GM23338 (cell line): ENCODE results near the gene ST7L. TPM values are rescaled to one million over a fixed set of nuclear protein-coding genes. Genes with fewer than 3 reads are reported as not detected.

Experiments
- ATAC-seq: fragments of 200-7000 bp; cut with Tn5 transposase; 3 replicates; pipeline ENCODE4 v1.9.1; 2020
- DNase-seq: peaks from one replicate; pipeline ENCODE4 v3.0.0-alpha.2; 2015; ENCODE audit warnings: low spot score
- H2AFZ ChIP-seq: fragments of 200-600 bp; sonication (generic); 2 replicates; pipeline ENCODE4 v1.8.0; 2016; ENCODE audit warnings: antibody characterized with exemption, mild to moderate bottlenecking, moderate library complexity
- H3F3A ChIP-seq: fragments of 200-600 bp; sonication (generic); replicated peaks from 2 replicates; pipeline ENCODE4 v1.8.0; 2017; ENCODE audit warnings: antibody characterized with exemption, mixed run types, low read depth
- H3K27ac ChIP-seq: fragments of 200-600 bp; sonication (generic); 2 replicates; pipeline ENCODE4 v1.6.1; 2016; ENCODE audit warnings: low read depth
- H3K27me3 ChIP-seq: fragments of 200-600 bp; sonication (generic); 2 replicates; pipeline ENCODE4 v1.8.0; 2016; ENCODE audit warnings: mild to moderate bottlenecking, mixed run types, moderate library complexity; ENCODE audit not compliant: insufficient read depth
- H3K36me3 ChIP-seq: fragments of 200-600 bp; sonication (generic); 2 replicates; pipeline ENCODE4 v1.8.0; 2016; ENCODE audit warnings: mild to moderate bottlenecking; ENCODE audit not compliant: insufficient read depth
- H3K4me1 ChIP-seq: fragments of 200-600 bp; sonication (generic); 2 replicates; pipeline ENCODE4 v1.8.0; 2016; ENCODE audit warnings: mild to moderate bottlenecking, moderate library complexity; ENCODE audit not compliant: insufficient read depth
- H3K4me2 ChIP-seq: fragments of 200-600 bp; sonication (generic); 2 replicates; pipeline ENCODE4 v1.7.1; 2017; ENCODE audit warnings: mixed run types
- H3K4me3 ChIP-seq: fragments of 200-600 bp; sonication (generic); 2 replicates; pipeline ENCODE4 v1.6.1; 2016; ENCODE audit warnings: mixed run types
- H3K79me2 ChIP-seq: fragments of 200-600 bp; sonication (generic); replicated peaks from 2 replicates; pipeline ENCODE4 v1.8.0; 2017; ENCODE audit warnings: mild to moderate bottlenecking; ENCODE audit not compliant: insufficient read depth
- H3K9me2 ChIP-seq: fragments of 200-600 bp; sonication (generic); 2 replicates; pipeline ENCODE4 v1.8.0; 2017; ENCODE audit not compliant: insufficient read depth
- H4K20me1 ChIP-seq: fragments of 200-600 bp; sonication (generic); replicated peaks from 2 replicates; pipeline ENCODE4 v1.8.0; 2017; ENCODE audit warnings: mild to moderate bottlenecking; ENCODE audit not compliant: insufficient read depth
- H3K27ac Mint-ChIP-seq: 2 replicates; pipeline ENCODE4 v1.8.0; 2020; ENCODE audit warnings: inconsistent platforms, mild to moderate bottlenecking, moderate library complexity, mixed read lengths
- H3K27me3 Mint-ChIP-seq: 3 replicates; pipeline ENCODE4 v1.8.0; 2022; ENCODE audit warnings: low read depth, mild to moderate bottlenecking, moderate library complexity, mixed read lengths, inconsistent platforms; ENCODE audit not compliant: insufficient read depth, poor library complexity
- H3K36me3 Mint-ChIP-seq: 3 replicates; pipeline ENCODE4 v1.8.0; 2021; ENCODE audit warnings: low read depth, mild to moderate bottlenecking, inconsistent platforms, moderate library complexity, mixed read lengths
- H3K4me1 Mint-ChIP-seq: 3 replicates; pipeline ENCODE4 v1.8.0; 2020; ENCODE audit warnings: mild to moderate bottlenecking, inconsistent platforms, mixed read lengths
- H3K4me3 Mint-ChIP-seq: 3 replicates; pipeline ENCODE4 v1.8.0; 2021; ENCODE audit warnings: moderate library complexity, mild to moderate bottlenecking, inconsistent platforms, mixed read lengths
- H3K9me3 Mint-ChIP-seq: 3 replicates; pipeline ENCODE4 v1.8.0; 2020; ENCODE audit warnings: moderate library complexity, mild to moderate bottlenecking, inconsistent platforms, mixed read lengths
- CREB1 ChIP-seq: fragments of 250-450 bp; sonication (Bioruptor Pico); IDR thresholded peaks from 2 replicates; pipeline ENCODE4 v1.5.0; 2020; ENCODE audit warnings: low read depth, mild to moderate bottlenecking, moderate library complexity
- EZH2 ChIP-seq: fragments of 200-600 bp; sonication (generic); IDR thresholded peaks from one replicate; pipeline ENCODE4 v1.8.0; 2017; ENCODE audit warnings: antibody characterized with exemption, mild to moderate bottlenecking, low read depth; ENCODE audit not compliant: unreplicated experiment
- EZH2phosphoT487 ChIP-seq: fragments of 200-600 bp; sonication (generic); IDR thresholded peaks from one replicate; pipeline ENCODE4 v1.8.1; 2018; ENCODE audit warnings: antibody characterized with exemption; ENCODE audit not compliant: unreplicated experiment
- NANOG ChIP-seq: IDR thresholded peaks from 2 replicates; pipeline ENCODE4 v1.6.1; 2016; ENCODE audit warnings: antibody characterized with exemption, borderline replicate concordance
- REST ChIP-seq: IDR thresholded peaks from one replicate; pipeline ENCODE4 v1.6.1; 2018; ENCODE audit warnings: antibody characterized with exemption; ENCODE audit not compliant: unreplicated experiment
- STAT1 ChIP-seq: IDR thresholded peaks from one replicate; pipeline ENCODE4 v1.6.1; 2016; ENCODE audit warnings: antibody characterized with exemption; ENCODE audit not compliant: unreplicated experiment
- ZNF331 ChIP-seq: fragments of 250-450 bp; sonication (Bioruptor Pico); IDR thresholded peaks from 2 replicates; pipeline ENCODE4 v1.5.0; 2020; ENCODE audit warnings: low read depth, mild to moderate bottlenecking, moderate library complexity
- polyA plus RNA-seq: library from polyadenylated mRNA; unstranded; fragments of >200 nt; fragmentation: Nextera tagmentation; extraction: Ambion mirVana; gene quantifications from 2 replicates; pipeline ENCODE4 v1.2.1, GENCODE V29; 2016
- total RNA-seq: library from RNA; depleted of rRNA; stranded (reverse); fragments of >200 nt; shearing (Covaris generic); gene quantifications from 2 replicates; pipeline ENCODE4 v1.2.3, GENCODE V29; 2014
- TF ChIP-seq, protein P1 (sequence below): fragments of 250-450 bp; sonication (Bioruptor Pico); IDR thresholded peaks from 2 replicates; pipeline ENCODE4 v1.5.0; 2020; ENCODE audit warnings: mild to moderate bottlenecking, moderate library complexity

The ST7L gene
- total and polyA plus RNA-seq, 2 experiments from 2014 or later = 18.2 to 21.0 TPM

DNA sequence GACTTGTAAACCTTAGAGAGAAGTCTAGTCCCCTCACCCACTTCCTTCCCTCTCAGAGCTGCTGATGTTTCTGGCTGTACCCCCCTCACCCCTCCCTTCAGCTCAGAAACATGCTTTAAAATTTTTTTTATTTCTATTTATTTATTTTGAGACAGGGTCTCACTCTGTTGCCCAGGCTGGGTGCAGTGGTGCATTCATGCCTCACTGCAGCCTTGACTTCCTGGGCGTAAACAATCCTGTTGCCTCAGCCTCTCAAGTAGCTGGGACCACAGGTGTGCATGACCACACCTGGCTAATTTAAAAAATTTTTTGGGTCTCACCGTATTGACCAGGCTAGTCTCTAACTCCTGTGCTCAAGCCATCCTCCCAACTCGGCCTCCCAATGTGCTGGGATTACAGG lies 113.1 kb downstream of the ST7L start:
- no peak for ATAC-seq
- Histone ChIP-seq H3K36me3 (no peaks in the 10 kb centered on the region), H3K4me3 (no peak overlapping the region), H3K4me1 (peaks cover 40% of the 10 kb centered on the region), H2AFZ (no peak overlapping the region), H3K27me3 (peaks cover 99% of the 10 kb centered on the region), H3F3A (peaks cover 7% of the 10 kb centered on the region; the same call in 1 of the 2 replicates), H4K20me1 (peaks cover 4% of the 10 kb centered on the region; the same call in 1 of the 2 replicates), H3K27ac (no peak overlapping the region), H3K9me2 (no peaks in the 10 kb centered on the region), H3K79me2 (no peaks in the 10 kb centered on the region), H3K4me2 (no peak overlapping the region)
- Mint-ChIP-seq H3K4me3 (no peak overlapping the region), H3K9me3 (no peaks in the 10 kb centered on the region; the same call in 1 of the 3 replicates), H3K4me1 (peaks cover 48% of the 10 kb centered on the region), H3K27me3 (peaks cover 76% of the 10 kb centered on the region), H3K27ac (no peak overlapping the region), H3K36me3 (no peaks in the 10 kb centered on the region; the same call in 2 of the 3 replicates)
- no peak for DNase-seq
- TF ChIP-seq ZNF331 (CRISPR knock-in tag) (no peak), EZH2 (no peak), REST (no peak), STAT1 (no peak), CREB1 (CRISPR knock-in tag) (no peak), EZH2phosphoT487 (no peak), NANOG (no peak)
- TF ChIP-seq, protein P1, sequence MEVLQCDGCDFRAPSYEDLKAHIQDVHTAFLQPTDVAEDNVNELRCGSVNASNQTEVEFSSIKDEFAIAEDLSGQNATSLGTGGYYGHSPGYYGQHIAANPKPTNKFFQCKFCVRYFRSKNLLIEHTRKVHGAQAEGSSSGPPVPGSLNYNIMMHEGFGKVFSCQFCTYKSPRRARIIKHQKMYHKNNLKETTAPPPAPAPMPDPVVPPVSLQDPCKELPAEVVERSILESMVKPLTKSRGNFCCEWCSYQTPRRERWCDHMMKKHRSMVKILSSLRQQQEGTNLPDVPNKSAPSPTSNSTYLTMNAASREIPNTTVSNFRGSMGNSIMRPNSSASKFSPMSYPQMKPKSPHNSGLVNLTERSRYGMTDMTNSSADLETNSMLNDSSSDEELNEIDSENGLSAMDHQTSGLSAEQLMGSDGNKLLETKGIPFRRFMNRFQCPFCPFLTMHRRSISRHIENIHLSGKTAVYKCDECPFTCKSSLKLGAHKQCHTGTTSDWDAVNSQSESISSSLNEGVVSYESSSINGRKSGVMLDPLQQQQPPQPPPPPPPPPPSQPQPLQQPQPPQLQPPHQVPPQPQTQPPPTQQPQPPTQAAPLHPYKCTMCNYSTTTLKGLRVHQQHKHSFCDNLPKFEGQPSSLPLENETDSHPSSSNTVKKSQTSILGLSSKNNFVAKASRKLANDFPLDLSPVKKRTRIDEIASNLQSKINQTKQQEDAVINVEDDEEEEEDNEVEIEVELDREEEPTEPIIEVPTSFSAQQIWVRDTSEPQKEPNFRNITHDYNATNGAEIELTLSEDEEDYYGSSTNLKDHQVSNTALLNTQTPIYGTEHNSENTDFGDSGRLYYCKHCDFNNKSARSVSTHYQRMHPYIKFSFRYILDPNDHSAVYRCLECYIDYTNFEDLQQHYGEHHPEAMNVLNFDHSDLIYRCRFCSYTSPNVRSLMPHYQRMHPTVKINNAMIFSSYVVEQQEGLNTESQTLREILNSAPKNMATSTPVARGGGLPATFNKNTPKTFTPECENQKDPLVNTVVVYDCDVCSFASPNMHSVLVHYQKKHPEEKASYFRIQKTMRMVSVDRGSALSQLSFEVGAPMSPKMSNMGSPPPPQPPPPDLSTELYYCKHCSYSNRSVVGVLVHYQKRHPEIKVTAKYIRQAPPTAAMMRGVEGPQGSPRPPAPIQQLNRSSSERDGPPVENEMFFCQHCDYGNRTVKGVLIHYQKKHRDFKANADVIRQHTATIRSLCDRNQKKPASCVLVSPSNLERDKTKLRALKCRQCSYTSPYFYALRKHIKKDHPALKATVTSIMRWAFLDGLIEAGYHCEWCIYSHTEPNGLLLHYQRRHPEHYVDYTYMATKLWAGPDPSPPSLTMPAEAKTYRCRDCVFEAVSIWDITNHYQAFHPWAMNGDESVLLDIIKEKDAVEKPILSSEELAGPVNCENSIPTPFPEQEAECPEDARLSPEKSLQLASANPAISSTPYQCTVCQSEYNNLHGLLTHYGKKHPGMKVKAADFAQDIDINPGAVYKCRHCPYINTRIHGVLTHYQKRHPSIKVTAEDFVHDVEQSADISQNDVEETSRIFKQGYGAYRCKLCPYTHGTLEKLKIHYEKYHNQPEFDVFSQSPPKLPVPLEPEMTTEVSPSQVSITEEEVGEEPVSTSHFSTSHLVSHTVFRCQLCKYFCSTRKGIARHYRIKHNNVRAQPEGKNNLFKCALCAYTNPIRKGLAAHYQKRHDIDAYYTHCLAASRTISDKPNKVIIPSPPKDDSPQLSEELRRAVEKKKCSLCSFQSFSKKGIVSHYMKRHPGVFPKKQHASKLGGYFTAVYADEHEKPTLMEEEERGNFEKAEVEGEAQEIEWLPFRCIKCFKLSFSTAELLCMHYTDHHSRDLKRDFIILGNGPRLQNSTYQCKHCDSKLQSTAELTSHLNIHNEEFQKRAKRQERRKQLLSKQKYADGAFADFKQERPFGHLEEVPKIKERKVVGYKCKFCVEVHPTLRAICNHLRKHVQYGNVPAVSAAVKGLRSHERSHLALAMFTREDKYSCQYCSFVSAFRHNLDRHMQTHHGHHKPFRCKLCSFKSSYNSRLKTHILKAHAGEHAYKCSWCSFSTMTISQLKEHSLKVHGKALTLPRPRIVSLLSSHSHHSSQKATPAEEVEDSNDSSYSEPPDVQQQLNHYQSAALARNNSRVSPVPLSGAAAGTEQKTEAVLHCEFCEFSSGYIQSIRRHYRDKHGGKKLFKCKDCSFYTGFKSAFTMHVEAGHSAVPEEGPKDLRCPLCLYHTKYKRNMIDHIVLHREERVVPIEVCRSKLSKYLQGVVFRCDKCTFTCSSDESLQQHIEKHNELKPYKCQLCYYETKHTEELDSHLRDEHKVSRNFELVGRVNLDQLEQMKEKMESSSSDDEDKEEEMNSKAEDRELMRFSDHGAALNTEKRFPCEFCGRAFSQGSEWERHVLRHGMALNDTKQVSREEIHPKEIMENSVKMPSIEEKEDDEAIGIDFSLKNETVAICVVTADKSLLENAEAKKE (CRISPR knock-in tag) = no peak
